ENCODE results near the gene ADTRP. TPM values are rescaled to one million over a fixed set of nuclear protein-coding genes. Genes with fewer than 3 reads are reported as not detected.

Gene ADTRP
- total and polyA plus RNA-seq, 8 donors = 0.65 to 11.4 (median 1.4) TPM

DNA sequence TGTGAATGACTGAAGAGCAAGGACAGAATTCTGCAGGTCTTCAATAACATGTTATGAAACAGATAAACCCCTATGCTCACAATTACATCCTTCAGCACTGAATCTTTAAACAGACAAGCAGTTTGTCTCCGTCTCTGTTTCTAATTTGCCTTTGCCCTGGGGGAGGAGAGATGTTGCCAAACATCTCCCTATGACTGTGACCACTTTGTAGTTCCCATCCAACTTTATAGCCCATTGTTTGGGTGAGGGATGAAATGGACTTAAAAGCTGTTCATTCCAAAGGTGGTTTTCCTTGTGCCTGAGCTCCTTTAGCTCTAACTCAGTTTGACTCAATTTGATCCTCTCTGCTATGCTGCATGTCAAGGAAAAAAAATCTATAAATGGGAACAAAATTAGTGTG is 19.5 kb upstream of the ADTRP start:
- ATAC-seq = no peak
- intact Hi-C loops (cut with DNase I) = no loop called here
- TF ChIP-seq, protein P1, sequence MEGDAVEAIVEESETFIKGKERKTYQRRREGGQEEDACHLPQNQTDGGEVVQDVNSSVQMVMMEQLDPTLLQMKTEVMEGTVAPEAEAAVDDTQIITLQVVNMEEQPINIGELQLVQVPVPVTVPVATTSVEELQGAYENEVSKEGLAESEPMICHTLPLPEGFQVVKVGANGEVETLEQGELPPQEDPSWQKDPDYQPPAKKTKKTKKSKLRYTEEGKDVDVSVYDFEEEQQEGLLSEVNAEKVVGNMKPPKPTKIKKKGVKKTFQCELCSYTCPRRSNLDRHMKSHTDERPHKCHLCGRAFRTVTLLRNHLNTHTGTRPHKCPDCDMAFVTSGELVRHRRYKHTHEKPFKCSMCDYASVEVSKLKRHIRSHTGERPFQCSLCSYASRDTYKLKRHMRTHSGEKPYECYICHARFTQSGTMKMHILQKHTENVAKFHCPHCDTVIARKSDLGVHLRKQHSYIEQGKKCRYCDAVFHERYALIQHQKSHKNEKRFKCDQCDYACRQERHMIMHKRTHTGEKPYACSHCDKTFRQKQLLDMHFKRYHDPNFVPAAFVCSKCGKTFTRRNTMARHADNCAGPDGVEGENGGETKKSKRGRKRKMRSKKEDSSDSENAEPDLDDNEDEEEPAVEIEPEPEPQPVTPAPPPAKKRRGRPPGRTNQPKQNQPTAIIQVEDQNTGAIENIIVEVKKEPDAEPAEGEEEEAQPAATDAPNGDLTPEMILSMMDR (IDR thresholded peaks at IDR 0.05) = no peak

DNA sequence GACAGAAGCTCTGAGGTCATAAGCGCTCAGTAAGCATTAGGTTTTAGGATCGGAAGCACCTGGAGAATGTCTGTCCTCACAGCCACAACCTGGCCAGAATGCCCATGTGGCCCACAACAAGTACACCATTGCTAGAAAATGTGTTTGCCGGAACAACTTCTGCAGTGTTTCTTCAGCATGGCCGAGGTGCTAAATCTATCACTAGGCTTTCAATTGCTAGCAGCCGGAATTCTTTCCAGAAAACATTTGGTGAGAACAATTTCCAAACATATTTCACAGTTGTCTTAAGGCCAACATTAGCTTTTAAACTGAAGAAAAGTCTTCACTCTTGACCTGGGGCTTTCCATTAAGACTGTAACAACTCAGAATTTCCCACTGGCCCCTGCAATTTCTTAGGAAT is 18.2 kb upstream of the ADTRP start:
- H3K27me3 ChIP-seq = no peaks in the 10 kb centered on the region
- H3K4me1 ChIP-seq = no peaks in the 10 kb centered on the region
- intact Hi-C loops (cut with DNase I) = no loop called here
- DNase-seq (no peak), ATAC-seq (no peak)
- H3K4me3 ChIP-seq = no peak overlapping the region
- no peaks in the 10 kb centered on the region for H3K36me3 ChIP-seq
- H3K27ac ChIP-seq = no peak overlapping the region
- TF ChIP-seq, protein P1 (IDR thresholded peaks at IDR 0.05) = no peak
- no peaks in the 10 kb centered on the region for H3K9me3 ChIP-seq

More for the DNA sequence above, 19.5 kb upstream of the ADTRP start:
- no peak for DNase-seq
- no peak overlapping the region for H3K4me3 ChIP-seq
- no peak overlapping the region for H3K27ac ChIP-seq
- no peaks in the 10 kb centered on the region for H3K27me3 ChIP-seq
- no peaks in the 10 kb centered on the region for H3K9me3 ChIP-seq
- H3K36me3 ChIP-seq = no peaks in the 10 kb centered on the region
- no peaks in the 10 kb centered on the region for H3K4me1 ChIP-seq

DNA sequence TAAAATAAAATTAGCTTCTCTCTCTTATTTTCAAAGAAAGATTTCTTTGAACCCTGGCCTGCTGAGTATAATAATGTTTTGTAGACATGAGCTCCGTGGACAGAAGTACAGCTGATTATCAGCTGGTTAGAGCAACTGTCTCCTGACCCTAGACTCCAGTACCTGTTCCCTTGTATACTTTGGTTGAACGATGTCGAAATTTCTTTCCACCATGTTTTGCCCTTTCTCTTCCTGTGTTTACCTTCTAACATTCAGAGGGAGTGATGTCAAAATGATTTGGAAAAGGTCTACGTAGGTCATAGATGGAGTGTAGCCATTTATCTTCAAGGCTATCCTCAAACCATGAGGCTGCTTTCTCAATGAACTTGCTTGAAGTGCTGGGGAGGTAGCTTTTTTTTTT is 16.8 kb upstream of the ADTRP start:
- TF ChIP-seq, protein P1 (IDR thresholded peaks at IDR 0.05) = no peak
- H3K27ac ChIP-seq = peak overlapping the region; percentile 26 to 48
- peak; percentile 23 for ATAC-seq

DNA sequence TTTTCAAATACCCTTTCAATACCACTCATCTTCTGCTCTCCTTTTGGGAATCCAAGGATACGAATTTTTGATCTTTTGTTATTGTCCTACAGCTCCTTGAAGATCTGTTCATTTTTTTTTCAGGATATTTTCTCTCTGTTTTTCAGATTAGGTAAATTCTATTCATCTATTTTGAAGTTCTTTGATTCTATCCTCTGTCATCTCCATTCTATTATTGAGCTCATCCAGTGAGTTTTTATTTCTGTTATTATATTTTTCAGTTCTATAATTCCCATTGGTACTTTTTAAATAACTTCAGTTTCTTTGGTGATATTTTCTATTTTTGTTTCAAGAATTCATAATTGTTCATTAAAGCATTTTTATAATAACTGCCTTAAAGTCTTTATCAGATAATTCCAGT is 14.7 kb upstream of the ADTRP start:
- TF ChIP-seq, protein P1 (IDR thresholded peaks at IDR 0.05) = no peak
- Histone ChIP-seq H3K27ac (no peak overlapping the region), H3K4me3 (no peak overlapping the region), H3K4me1 (no peaks in the 10 kb centered on the region), H3K36me3 (no peaks in the 10 kb centered on the region), H3K9me3 (no peaks in the 10 kb centered on the region), H3K27me3 (no peaks in the 10 kb centered on the region)
- DNase-seq (no peak), ATAC-seq (no peak)
- intact Hi-C loops (cut with DNase I) = no loop called here

More for the DNA sequence above, 16.8 kb upstream of the ADTRP start:
- Histone ChIP-seq H3K36me3 (no peaks in the 10 kb centered on the region), H3K9me3 (no peaks in the 10 kb centered on the region), H3K4me1 (no peaks in the 10 kb centered on the region), H3K27me3 (no peaks in the 10 kb centered on the region), H3K4me3 (no peak overlapping the region)
- no peak for DNase-seq
- intact Hi-C loops (cut with DNase I) = no loop called here

DNA sequence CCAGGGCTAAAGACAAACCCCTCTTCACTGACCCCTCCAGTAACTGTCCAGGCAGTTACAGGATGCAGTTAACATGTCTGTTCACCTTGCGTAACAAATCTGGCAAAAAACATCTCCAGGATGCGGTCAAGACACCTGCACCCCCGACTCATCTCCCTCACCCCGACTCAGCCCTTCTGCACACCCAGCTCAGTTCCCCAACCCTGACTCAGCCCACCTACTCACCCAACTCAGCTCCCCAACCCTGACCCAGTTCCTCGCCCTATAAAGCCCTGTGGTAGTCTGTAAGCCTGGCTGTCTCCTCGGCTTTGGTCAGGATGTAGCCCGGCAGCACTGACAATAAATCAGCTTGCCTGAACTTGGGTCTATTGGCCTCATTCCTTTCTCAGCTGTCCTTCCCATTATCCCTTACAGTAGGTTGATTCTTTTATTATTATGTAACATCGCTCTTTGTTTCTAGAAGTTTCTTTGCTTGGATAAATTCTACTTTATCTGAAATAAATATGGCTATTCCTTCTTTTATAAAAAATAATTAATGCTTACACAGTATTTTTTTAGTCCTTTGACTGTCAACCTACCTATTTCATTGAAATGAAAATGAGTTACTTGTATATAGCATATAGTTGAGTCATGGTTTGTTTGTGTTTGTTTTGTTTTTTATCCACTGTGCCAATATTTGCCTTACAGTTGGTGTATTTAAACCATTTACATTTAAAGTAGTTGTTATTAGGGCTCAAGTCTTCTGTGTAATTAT is 12.9 kb upstream of the ADTRP start:
- TF ChIP-seq, protein P1 (IDR thresholded peaks at IDR 0.05) = no peak
- no peaks in the 10 kb centered on the region for H3K9me3 ChIP-seq
- H3K4me1 ChIP-seq = no peaks in the 10 kb centered on the region
- H3K36me3 ChIP-seq = no peaks in the 10 kb centered on the region
- intact Hi-C loops (cut with DNase I) = no loop called here
- H3K27ac ChIP-seq = no peak overlapping the region
- H3K27me3 ChIP-seq = no peaks in the 10 kb centered on the region
- ATAC-seq (no peak), DNase-seq (no peak)
- H3K4me3 ChIP-seq = no peak overlapping the region
